VCaP (cell line): ENCODE results near the gene PLXNA2.

Experiments used
- H3K27ac ChIP-seq: fragments of 450-650 bp; 2 replicates; pipeline ENCODE4 v1.5.1; 2017
- CTCF ChIP-seq: fragments of 450-650 bp; conservative IDR thresholded peaks from 2 replicates; pipeline ENCODE4 v1.5.1; 2017; ENCODE audit warnings: mild to moderate bottlenecking, moderate library complexity

The PLXNA2 gene

GRCh38 chr1:208156741-208157140 is 87.4 kb downstream of the PLXNA2 start:
- no peak for TF ChIP-seq CTCF
- H3K27ac ChIP-seq = no peak overlapping the region

- no peak overlapping the region for H3K27ac ChIP-seq
- TF ChIP-seq CTCF = no peak
Observed at GRCh38 chr1:208156310-208156709, 87.9 kb downstream of the PLXNA2 start.

- no peak overlapping the region for H3K27ac ChIP-seq
- TF ChIP-seq CTCF = no peak
Observed at GRCh38 chr1:208154679-208155642, 89.2 kb downstream of the PLXNA2 start.

- TF ChIP-seq CTCF = no peak
- H3K27ac ChIP-seq = no peak overlapping the region
Observed at GRCh38 chr1:208154040-208154439, 90.1 kb downstream of the PLXNA2 start.

- no peak for TF ChIP-seq CTCF
- no peak overlapping the region for H3K27ac ChIP-seq
Observed at GRCh38 chr1:208153386-208153785, 90.8 kb downstream of the PLXNA2 start.

- H3K27ac ChIP-seq = no peak overlapping the region
- no peak for TF ChIP-seq CTCF
Observed at GRCh38 chr1:208151728-208152598, 92.2 kb downstream of the PLXNA2 start.

GRCh38 chr1:208150833-208151458 is 93.2 kb downstream of the PLXNA2 start:
- no peak for TF ChIP-seq CTCF
- no peak overlapping the region for H3K27ac ChIP-seq
